HepG2 (cell line): ENCODE data around the gene TOPBP1. TPM values are rescaled to one million over a fixed set of nuclear protein-coding genes. Genes with fewer than 3 reads are reported as not detected.

Source experiments
- ATF6 ChIP-seq: sonication (generic); formaldehyde crosslinking; conservative IDR thresholded peaks from 2 replicates; pipeline ENCODE4 v1.4.0; 2020; ENCODE audit warnings: missing genetic modification reagents
- DR1 ChIP-seq: sonication (generic); formaldehyde crosslinking; IDR thresholded peaks from 2 replicates; pipeline ENCODE4 v1.8.0; 2021; ENCODE audit warnings: mild to moderate bottlenecking, missing genetic modification reagents, inconsistent platforms
- FOXA1 ChIP-seq, 2 experiments: fragments of 450-650 bp in 1 of 2; sonication (generic) in 1 of 2; formaldehyde crosslinking in 1 of 2; IDR thresholded peaks; 2 replicates each; pipeline versions ENCODE4 v1.4.0 to v1.6.1; 2016 to 2020; ENCODE audit warnings: missing genetic modification reagents in 1 of 2
- HOXA3 ChIP-seq: sonication (generic); formaldehyde crosslinking; IDR thresholded peaks from 2 replicates; pipeline ENCODE4 v1.5.0; 2020; ENCODE audit warnings: missing genetic modification reagents
- PAX8 ChIP-seq: sonication (generic); formaldehyde crosslinking; IDR thresholded peaks from 2 replicates; pipeline ENCODE4 v1.8.0; 2022; ENCODE audit warnings: mild to moderate bottlenecking, missing genetic modification reagents, borderline replicate concordance
- PRDM4 ChIP-seq: sonication (generic); formaldehyde crosslinking; IDR thresholded peaks from 2 replicates; pipeline ENCODE4 v1.9.0; 2021; ENCODE audit warnings: missing genetic modification reagents, borderline replicate concordance
- SAP130 ChIP-seq: IDR thresholded peaks from 2 replicates; pipeline ENCODE4 v1.6.1; 2016; ENCODE audit warnings: low read depth
- SKI ChIP-seq: fragments of 450-650 bp; IDR thresholded peaks from one replicate; pipeline ENCODE4 v1.6.1; 2018; ENCODE audit warnings: mild to moderate bottlenecking; ENCODE audit not compliant: partially characterized antibody
- XRCC5 ChIP-seq: fragments of 200-400 bp; formaldehyde crosslinking; optimal IDR thresholded peaks from 2 replicates; pipeline ENCODE3; 2017; ENCODE audit warnings: mild to moderate bottlenecking, low read length
- ZFP36L1 ChIP-seq: sonication (generic); formaldehyde crosslinking; IDR thresholded peaks from 2 replicates; pipeline ENCODE4 v1.8.0; 2022; ENCODE audit warnings: mild to moderate bottlenecking, missing genetic modification reagents, moderate library complexity
- ZNF10 ChIP-seq: sonication (generic); formaldehyde crosslinking; IDR thresholded peaks from 2 replicates; pipeline ENCODE4 v1.4.0; 2020; ENCODE audit warnings: mild to moderate bottlenecking, low read depth, missing genetic modification reagents, borderline replicate concordance
- ZNF207 ChIP-seq: fragments of 450-650 bp; IDR thresholded peaks from 2 replicates; pipeline ENCODE4 v1.6.1; 2016; ENCODE audit warnings: antibody characterized with exemption, borderline replicate concordance
- ZNF282 ChIP-seq: fragments of 450-650 bp; IDR thresholded peaks from 2 replicates; pipeline ENCODE4 v1.6.1; 2018; ENCODE audit not compliant: partially characterized antibody
- ZNF484 ChIP-seq: sonication (generic); formaldehyde crosslinking; IDR thresholded peaks from 2 replicates; pipeline ENCODE4 v1.5.1; 2020; ENCODE audit warnings: mild to moderate bottlenecking, low read depth, missing genetic modification reagents, borderline replicate concordance
- ZNF703 ChIP-seq: sonication (generic); formaldehyde crosslinking; IDR thresholded peaks from 2 replicates; pipeline ENCODE4 v1.5.1; 2020; ENCODE audit warnings: missing genetic modification reagents, mild to moderate bottlenecking, moderate library complexity, borderline replicate concordance
- ZNF788 ChIP-seq: sonication (generic); formaldehyde crosslinking; IDR thresholded peaks from 2 replicates; pipeline ENCODE4 v1.5.0; 2020; ENCODE audit warnings: mild to moderate bottlenecking, missing genetic modification reagents, borderline replicate concordance
- ZNF790 ChIP-seq: sonication (generic); formaldehyde crosslinking; IDR thresholded peaks from 2 replicates; pipeline ENCODE4 v1.8.0; 2022; ENCODE audit warnings: missing genetic modification reagents, mild to moderate bottlenecking, borderline replicate concordance
- polyA plus RNA-seq, 8 experiments: library from polyadenylated mRNA; depleted of rRNA in 3 of 8; stranded (reverse) in 7 of 8; unstranded in 1 of 8; fragments of >200 nt; fragmentation: Illumina TruSeq in 4 of 8; extraction: Trizol in 4 of 8; gene quantifications; 2 replicates each; pipeline versions ENCODE4 v1.2.1 to v1.2.3, GENCODE V29; 2011 to 2016; ENCODE audit warnings: low read depth in 4 of 8, missing spikeins in 1 of 8, mixed read lengths in 1 of 8; ENCODE audit not compliant: insufficient read depth in 1 of 8
- total RNA-seq, 5 experiments: library from RNA; depleted of rRNA; stranded (reverse); fragments of >200 nt; fragmentation: Illumina TruSeq; extraction: Trizol; gene quantifications; 2 replicates each; pipeline ENCODE4 v1.2.3, GENCODE V29; 2016; ENCODE audit warnings: low read depth in 1 of 5
- TF ChIP-seq, protein P1 (sequence below): IDR thresholded peaks from 2 replicates; pipeline ENCODE4 v1.6.1; 2016; ENCODE audit warnings: missing compliant biosample characterization, missing genetic modification reagents, borderline replicate concordance
- TF ChIP-seq, protein P2 (sequence below): sonication (generic); formaldehyde crosslinking; conservative IDR thresholded peaks from 2 replicates; pipeline ENCODE4 v1.4.0; 2020; ENCODE audit warnings: missing genetic modification reagents

Gene TOPBP1
- total and polyA plus RNA-seq, 2 of the 13 experiments (the other 11 are each of a cell fraction or from before 2014, with no cell fraction given) = 24.3 to 42.9 TPM

DNA sequence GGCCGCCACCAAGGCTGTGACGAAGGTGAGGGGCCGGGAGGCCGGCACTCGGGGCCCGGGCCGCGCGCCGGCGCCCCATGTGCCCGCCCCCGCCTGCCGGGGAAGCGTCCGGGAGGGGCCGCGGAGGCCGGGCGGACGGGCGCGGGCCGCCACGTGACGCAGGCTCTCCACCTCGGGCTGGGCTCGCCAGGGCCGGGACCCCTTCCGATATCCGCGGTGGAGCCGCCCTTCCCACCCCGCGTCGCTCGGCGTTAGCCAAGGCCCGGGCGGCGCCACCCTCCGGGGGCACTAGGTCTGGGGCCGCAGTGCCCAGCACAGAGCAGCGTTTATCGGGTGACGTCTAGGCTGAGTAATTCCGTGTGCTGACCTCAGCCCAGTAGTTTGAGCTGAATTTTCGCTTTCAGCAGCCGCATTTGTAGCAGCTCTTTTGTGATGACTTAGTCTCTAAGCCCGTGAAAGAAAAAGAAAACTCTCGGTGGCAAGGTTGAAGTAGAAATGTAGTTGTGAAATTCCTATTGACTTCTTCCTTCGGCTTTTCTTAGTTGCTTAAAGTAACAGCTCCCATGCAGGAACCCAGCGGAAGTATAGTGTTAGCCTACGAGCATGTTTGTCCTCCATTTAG is 87.4 kb downstream of the TOPBP1 start (continued):
- TF ChIP-seq XRCC5 (peak; percentile 51), HOXA3 (CRISPR knock-in tag) (peak; percentile 45; the same call in 1 of the 2 replicates), ZNF10 (CRISPR knock-in tag) (no peak), ZNF703 (no peak), PRDM4 (CRISPR knock-in tag) (no peak), DR1 (CRISPR knock-in tag) (no peak), PAX8 (CRISPR knock-in tag) (no peak), ZNF282 (no peak), ATF6 (CRISPR knock-in tag) (0 out of 2 replicates have a peak, but pooled peaks have one; percentile 19), ZFP36L1 (CRISPR knock-in tag) (0 out of 2 replicates have a peak, but pooled peaks have one; percentile 55), ZNF788 (CRISPR knock-in tag) (peak; percentile 58; the same call in 1 of the 2 replicates), ZNF790 (CRISPR knock-in tag) (0 out of 2 replicates have a peak, but pooled peaks have one; percentile 60), SKI (peak; percentile 39), SAP130 (CRISPR knock-in tag) (peak; percentile 66), ZNF484 (CRISPR knock-in tag) (no peak), FOXA1 (IDR thresholded peaks at IDR 0.05) (no peak), FOXA1 (CRISPR knock-in tag; IDR thresholded peaks at IDR 0.05) (no peak), ZNF207 (no peak)
- TF ChIP-seq, protein P1, sequence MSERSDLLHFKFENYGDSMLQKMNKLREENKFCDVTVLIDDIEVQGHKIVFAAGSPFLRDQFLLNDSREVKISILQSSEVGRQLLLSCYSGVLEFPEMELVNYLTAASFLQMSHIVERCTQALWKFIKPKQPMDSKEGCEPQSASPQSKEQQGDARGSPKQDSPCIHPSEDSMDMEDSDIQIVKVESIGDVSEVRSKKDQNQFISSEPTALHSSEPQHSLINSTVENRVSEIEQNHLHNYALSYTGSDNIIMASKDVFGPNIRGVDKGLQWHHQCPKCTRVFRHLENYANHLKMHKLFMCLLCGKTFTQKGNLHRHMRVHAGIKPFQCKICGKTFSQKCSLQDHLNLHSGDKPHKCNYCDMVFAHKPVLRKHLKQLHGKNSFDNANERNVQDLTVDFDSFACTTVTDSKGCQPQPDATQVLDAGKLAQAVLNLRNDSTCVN (CRISPR knock-in tag) = no peak
- TF ChIP-seq, protein P2, sequence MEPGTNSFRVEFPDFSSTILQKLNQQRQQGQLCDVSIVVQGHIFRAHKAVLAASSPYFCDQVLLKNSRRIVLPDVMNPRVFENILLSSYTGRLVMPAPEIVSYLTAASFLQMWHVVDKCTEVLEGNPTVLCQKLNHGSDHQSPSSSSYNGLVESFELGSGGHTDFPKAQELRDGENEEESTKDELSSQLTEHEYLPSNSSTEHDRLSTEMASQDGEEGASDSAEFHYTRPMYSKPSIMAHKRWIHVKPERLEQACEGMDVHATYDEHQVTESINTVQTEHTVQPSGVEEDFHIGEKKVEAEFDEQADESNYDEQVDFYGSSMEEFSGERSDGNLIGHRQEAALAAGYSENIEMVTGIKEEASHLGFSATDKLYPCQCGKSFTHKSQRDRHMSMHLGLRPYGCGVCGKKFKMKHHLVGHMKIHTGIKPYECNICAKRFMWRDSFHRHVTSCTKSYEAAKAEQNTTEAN (CRISPR knock-in tag) = 0 out of 2 replicates have a peak, but pooled peaks have one; percentile 17
